ENCODE measurements around the gene MIER1.
A peak's percentile ranks its signal among the peaks of the same experiment; 100 is the strongest.
"Not testable (repeated sequence)": the region's sequence is repeated elsewhere in the genome, so short reads cannot be mapped to it uniquely, and the experiment has no call there.

Gene MIER1
- total RNA-seq: 29.4 to 139 (median 74.6) reads per million in 18 experiments

DNA sequence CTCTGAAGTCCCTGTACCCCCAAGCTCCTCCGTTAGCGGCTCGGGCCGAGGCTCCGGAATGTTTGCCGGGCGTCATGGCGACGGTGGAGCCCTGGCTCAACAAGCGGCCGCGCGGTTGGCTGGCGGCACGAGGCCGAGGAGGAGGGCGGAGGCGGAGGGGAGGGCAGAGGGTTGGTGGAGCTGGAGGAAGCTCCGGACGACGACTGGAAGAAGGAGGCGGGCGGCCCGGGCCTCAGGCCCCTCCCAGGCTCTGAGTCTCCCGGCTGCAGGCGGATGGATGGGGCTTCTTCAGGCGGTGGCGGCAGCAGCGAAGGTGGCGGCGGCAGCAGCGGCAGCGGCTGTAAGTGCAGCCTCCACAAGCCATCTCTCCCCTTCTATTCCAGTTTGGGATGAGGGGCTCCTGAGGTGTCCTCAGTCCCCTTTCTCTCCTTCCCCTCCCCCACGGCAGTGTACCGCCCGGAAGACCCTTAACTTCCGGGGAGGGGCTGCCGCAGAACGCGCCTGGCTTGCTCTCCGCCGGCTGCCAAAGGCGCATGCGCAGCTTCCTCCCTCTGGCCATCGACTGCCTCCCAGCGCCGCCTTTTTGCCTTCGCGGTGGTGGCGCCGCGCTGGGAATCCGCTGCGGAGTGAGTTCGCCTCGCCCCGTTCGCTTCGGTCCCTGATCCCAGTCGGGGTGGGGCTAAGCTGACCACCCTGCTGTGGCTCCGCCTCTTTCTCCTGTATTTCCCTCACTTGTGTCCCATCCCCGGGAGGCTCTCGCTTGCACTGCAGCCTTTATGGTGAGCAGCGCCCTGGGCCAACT is at the start of gene MIER1, which contains the start of gene DNAI4:
MIER1 (plus strand) TSS at position 235 of the 802 bp plus-strand sequence; CDS start at position 274, 39 bp downstream.
DNAI4 (minus strand) TSS at position 101 of the 802 bp plus-strand sequence; CDS start at position 76, 25 bp downstream.
- peak; percentile 97 to 98 for DNase-seq

DNA sequence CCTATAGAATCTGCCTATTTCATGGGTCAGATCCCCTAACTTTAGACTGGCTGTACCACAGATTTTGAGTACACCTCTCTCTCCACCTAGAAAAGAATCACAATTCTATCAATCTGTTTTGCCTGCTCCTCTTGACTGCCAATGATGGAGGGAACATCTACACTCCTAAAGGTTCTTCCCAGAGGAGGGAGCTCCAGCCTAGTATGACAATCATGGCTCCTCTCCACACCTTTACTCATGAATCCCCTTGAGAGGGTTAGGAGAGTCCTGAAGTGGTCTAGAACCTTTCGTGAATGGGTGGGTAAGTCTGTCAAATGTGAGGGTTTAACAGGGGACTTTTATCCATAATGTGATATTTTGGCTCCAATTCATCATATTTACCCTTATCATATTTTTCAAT is 48.1 kb upstream of the MIER1 start:
- DNase-seq: no peak

DNA sequence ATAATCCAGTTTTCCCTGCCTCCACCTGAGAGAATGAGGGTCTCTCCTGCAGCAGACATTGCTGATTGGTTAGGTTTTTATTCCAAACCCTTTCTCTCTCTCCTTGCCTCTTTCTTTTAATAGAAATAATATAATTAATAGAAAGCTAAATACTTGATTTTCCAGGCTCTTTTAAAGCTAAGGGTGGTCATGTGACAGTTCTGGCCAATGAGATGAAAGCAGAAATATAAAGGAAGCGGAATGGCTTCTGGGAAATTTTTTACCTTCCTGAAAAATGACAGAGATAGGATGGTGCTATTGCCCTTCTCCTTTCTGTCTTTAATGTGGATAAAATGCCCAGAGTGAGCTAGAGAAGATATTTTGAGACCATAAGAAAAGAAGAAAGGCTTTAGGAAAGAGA is 35.8 kb upstream of the MIER1 start:
- no peak for DNase-seq

DNA sequence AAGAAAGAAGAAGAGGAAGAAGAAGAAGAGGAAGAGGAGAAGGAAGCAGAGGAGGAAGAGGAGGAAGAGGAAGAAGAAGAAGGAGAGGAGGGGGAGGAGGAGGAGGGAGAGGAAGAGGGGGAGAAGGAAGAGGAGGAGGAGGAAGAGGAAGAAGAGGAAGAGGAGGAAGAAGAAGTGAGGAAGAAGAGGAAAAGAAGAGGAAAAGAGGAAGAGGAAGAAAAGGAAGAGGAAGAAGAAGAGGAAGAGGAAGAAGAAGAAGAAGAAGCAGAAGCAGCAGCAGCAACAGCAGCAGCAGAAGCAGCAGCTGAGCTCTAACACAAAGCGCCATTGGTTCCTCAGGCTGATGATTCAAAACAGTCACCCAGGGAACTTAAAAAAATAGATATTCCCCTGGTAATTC is 34.2 kb upstream of the MIER1 start:
- DNase-seq: peak; percentile 18 to 19

DNA sequence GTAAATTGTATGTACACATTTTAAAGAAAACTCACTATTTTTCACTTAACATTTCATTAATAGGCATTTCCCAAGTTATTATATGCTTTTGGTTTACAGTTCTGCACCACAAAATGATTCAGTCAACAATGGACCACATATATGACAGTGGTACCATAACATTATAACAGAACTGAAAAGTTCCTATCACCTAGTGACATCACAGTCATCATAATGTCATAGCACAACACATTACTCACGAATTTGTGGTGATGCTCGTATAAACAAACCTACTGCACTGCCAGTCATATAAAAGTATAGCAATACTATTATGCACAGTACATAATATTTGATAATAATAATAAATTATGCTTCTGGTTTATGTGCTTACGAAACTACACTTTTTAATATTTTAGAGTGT is 31.1 kb upstream of the MIER1 start:
- DNase-seq: no peak

DNA sequence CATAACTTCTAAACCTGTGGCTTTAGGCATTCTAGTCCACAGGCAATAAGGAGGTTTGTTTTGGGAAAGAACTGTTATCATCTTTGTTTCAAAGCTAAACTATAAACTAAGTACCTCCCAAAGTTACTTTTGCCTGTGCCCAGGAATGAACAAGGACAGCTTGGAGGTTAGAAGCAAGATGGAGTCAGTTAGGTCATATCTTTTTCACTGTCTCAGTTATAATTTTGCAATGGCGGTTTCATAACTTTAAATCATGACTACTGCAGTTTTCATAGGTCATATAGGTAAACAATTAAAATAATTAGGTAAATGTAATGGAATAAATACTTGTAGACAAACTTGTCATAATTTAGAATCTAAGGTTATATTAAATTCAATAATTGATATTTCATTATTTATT is 9.6 kb upstream of the MIER1 start:
- not testable (repeated sequence) for DNase-seq

DNA sequence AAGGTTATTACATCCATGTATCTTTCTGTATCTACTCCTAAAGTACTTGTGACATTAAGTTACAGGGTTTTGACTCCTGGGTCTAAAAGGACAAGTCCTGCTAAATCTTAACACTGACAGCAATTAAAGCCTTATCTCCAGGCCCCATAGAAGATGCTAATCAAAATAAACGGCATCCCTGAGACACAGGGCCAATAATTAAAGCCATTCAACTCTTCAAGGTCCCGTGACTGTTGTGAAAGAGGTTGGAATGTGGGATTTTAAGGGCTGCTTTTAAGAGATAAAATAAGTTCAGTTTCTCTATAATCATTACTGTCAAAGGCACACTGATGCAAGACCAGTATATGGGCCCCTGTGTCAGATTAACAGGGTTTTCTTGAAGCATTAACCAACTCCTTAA is 8.5 kb upstream of the MIER1 start:
- no peak for DNase-seq

DNA sequence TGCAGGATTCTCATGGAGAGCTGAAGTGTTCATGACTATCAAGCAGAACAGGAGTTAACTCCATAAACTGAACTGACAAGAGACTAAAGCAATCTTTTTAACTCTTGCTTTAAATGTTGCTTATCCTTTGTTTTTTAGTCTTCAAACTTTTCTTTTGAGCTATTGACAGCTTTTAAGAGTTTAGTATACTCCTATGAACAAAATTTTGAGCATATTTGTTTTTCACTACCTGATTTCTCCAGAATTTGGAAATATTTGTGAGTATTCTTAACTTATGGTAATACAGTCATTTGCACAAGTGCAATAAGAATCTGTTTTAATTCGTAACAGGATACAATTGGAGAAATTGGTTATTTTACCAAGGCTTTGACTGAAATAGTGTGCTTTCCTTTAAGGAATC is 7.3 kb upstream of the MIER1 start:
- no peak for DNase-seq

DNA sequence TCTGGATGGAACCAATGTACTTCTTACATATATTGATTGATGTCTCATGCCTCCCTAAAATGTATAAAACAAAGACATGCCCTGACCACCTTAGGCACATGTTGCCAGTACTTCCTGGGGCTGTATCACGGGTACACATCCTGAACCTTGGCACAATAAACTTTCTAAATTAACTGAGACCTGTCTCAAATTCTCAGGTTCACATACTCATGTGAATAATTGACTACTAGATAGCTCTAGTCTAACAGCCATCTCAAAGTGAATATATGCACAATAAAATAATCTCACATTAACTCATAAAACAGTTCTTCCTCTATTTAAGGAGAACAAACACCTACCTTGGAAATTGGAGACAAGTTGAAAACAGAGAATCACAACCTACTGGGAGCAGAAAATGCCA is 5.7 kb upstream of the MIER1 start:
- no peak for DNase-seq

DNA sequence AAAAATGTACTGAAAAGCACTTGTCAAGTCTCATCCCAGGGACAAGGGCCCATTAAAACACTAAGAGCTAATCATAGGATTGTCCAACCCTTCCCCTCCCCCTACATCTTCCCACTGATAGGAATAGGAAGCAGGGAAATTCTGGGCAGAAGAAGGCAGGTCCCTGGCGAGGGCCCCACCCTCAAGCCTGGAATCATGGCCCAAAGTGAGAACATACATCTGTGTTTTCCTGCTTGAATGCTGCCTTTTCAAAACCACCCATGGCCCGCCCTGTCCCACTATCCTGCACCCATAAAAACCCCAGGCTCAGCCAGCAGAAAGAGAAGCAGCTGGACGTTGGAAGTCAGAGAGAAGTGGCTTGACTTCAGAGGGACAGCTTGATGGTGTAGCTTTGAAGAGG is 5.0 kb upstream of the MIER1 start:
- no peak for DNase-seq

DNA sequence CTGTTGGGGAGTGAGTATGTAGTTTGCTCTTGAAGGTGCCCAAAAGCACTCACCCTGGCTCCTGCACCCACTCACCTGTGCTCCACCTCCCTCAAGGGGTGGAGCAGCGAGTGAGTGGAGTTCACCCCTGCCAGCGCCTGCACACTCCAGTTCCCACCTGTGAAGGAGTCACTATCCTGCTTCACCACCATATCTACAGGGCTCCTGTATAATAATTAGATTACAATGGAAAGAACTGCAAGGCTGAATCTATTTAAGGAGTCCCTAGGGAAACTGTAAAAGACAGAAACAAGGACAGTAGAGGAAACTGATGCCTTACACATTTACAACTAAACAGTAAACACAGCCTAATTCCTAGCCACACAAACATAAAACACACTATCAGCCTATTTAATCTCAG is 4.2 kb upstream of the MIER1 start:
- no peak for DNase-seq

DNA sequence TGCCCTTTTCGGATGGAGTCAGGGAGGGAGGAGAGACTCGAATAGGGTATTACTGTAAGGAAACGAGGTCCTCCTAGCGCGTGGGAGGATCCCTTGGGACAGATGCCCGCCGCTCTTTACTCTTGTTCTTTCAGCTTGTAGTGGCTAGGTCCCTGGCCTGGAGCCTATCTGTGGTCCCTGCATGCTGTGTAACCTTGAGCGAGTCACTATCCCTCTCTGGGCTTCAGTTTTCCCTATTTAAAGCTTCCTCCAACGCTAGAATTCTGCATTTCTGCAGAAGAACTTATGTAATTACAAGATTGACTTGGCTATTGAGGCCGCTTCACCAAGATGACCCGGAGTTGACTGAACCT is 744 bp downstream of the MIER1 start:
- DNase-seq: no peak

DNA sequence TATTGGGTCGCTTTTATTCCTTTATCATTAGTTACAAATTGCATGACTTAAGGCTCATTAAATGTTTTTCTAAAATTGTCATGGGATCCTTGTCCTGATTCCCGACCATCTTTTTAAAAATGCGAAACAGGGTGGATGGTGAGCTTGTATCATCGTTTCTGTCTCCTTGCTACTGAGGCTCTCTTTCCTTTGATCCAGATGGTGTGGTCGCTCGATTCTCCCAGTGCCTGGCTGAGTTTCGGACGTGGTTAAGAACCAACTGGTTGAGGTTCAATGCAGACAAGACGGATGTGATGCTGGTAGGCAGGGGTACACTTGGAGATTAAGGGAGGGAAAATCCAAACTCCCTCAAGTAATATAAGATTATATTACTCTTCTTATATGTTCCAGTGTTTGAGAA is 1.2 kb downstream of the MIER1 start:
- no peak for DNase-seq

DNA sequence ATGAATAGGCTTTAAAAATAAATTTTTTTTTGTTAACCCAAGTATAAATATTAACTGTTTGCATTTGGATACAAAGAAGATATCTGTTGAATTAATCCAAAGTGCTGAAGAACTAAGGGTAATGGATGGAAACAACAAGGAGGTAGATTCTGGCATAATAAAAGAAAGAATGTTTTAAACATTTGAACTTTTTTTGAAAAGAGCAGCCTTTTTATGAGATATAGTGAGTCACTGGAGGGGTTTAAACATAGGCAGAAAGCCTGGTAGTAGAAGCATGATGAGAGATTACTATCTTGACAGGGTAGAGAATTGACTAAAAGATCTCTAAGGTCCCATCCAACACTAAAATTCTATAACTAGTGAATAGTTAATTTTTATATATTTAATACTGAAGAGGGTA is 2.7 kb downstream of the MIER1 start:
- no peak for DNase-seq

DNA sequence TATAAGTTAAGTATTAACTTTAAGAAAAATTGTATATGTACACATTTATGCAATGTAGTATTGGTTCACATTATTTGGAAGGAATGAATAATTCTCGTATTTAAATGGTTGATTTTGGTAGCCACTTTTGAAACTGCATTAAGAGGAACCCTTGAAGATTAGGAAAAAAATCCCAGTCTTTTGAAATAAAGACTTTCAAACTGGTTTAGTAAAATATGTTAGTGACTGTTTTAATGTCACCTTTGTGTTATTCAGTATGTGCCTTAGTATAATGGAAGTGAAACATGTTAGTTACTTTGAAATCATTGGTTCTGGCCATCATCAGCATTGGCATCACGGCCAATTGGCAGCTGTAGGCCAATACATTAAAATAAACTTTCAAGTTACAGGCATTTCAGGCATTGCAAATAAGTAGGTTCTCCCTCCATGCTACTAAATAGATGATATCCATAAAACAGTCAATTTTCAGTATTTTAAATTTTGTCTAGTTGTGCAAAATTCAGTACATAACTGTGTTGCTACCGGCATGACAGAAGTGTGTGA is 4.4 kb downstream of the MIER1 start:
- peak in 1 of 2 donors; percentile 43 for DNase-seq

DNA sequence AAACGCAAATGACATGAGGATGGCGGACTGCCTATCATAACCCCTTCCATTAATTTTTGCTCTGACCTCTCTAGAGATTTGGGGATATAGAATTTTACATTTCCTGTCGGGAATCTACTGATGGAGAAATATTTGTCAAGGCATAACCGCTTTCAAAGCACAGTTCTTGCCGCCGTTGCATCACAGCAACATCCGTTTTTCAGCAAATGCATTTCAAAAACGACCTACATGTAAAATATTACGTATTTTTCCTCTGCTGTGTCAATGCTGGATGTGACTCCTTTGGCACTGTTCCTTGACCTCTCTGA is 4.9 kb downstream of the MIER1 start:
- no peak for DNase-seq

DNA sequence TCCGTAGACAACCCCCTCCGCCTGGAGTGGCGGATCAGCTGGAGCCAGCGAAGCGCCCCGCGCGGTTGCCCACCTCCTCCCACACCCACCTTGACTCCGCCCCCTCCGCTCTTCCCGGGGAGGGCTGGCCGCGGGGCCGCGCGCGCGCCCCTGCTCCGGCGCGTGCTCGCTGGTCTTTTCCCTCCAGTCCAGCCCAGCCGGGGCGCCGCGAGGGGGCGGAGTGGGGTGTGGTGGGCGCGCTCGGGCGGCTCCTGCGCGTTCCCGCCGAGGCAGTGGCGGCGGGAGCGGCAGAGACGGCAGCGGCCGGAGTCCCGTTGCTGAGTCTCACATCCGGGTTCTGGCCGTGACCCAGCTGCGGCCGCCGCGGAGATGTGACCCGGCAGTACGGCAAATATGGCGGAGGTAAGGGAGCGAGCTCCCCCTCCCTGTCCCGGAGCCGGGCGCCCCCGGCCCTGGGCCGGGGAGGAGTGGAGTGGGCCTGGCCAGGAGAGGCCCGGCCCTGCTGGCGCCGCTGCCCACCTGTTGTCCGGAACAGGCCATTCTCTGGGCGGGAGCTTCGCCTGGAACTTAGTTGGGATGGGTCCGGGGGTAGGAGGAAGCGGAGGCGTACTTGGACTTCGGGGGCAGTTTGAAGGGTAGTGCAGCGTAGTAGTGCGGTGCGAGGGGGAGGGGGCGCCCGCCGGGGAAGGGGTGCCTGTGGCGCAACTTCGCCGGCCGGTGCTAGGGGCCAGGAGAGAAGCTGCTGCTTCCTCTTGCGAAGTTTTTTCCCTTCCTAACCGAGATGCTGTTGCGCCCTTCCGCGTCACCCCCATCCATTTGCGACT is 5.4 kb downstream of the MIER1 start:
- DNase-seq: peak; percentile 93 to 94

DNA sequence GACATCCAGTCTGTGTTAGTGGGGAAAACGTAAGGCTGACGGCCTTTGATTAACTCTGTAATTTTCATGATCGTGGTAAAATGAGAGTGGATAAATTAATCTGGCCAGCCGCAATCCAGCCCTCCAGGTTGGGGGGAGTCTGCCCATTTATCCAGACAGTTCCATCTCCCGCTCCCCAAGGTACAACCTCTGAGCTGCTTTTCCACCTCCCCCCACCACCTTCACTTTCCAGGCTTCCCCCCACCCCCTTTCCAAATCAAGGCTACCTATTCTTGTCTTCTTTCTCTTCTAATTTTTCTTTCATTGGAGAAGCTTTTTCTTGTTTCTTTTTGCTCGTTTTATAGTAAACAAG is 6.0 kb downstream of the MIER1 start:
- no peak for DNase-seq

DNA sequence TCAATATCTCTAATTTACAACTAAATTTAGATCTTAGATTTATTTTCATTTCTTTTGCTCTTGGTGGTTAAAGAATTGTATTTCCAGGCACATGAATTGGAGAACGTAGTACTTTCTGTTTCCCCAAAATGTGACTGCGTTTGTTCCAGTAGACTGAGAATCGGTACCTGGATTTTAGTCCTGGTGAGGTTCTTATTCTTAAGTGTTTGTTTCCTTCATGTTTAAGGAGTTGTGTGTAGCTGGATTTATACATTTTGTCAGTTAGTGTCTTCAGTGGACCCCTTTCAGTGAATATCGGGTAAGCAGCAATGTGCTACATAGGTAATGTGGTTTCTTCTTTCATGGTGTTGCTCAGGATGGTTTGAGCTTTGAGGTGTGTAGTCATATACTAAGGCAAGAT is 6.8 kb downstream of the MIER1 start:
- DNase-seq: no peak

DNA sequence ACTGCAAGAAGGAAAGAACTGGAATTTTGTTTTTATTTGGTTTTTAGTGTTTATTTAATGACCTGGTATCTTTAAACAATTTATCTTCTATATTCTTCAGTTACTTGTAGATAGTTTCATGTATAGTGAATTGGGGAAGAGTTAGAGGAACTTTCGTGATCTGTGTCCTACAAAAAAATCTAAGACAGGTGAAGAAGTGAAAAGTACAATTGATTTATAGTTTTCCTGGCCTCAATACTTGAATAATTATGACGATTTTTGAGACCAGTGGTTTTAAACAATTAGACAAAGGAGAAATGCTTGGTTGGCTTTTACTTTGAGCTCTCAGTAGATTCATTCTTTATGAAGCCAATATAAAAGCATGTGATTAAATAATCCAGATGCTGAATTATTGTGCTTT is 7.5 kb downstream of the MIER1 start:
- DNase-seq: no peak

DNA sequence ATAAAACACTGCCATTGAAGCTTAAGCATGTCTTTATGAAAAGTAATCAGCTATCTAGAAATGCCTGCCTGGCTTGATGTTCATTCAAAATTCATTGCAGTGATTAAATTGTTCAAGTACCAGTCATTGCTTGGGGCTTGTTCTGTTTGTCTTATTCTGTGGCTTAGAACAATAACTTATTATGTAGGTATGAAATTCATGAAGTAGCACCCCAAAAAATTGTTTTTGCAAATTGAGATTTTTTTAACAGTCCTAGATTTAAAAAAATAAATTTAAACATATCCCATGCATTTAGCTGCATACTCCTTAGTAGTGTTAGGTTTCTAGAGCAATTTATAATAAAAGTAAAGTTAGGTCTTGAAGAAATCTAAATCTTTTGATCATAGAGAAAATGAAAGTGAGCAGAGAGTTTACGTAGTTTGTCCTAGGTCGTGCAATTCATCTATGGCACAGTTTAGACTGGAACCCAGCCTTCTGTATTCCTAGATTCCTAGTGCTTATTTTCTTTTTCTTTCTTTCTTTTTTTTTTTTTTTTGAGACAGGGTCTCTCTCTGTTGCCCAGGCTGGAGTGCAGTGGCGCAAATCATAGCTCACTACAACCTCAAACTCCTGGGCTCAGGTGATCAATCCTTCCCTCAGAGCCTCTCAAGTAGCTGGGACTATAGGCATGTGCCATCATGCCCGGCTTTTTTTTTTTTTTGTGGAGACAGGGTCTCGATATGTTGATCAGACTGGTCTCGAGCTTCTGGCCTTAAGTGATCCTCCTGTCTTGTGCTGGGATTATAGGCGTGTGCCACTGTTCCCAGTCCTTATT is 9.3 kb downstream of the MIER1 start:
- DNase-seq: no peak

DNA sequence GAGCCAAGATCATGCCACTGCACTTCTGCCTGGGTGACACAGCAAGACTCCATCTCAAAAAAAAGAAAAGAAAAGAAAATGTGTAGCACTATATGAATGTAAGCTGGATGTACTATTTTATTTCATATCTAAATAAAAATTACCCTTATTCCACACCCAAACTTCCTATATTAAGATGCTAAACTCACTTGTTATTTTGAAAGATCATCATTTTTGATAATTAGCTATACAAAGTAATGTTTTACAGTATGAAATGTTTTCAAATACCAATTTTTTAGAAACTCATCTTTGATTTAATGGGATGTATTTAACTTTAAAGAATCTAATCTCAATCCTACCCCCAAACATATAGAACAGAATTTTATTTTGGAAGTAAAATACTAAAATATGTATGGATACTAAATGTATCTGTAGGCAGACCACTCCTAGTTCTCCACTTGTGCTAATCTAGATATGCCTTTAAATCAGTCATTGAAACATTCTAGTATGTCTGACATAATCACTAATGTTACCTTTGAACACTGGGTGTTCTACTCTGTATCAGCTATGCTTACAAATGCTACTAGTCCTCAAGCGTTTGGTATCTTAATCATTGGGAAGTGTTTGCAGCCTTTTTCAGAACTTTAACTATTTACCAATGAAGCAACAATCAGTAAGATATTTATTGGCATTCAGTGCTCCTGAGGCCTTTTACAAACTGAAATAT is 12.9 kb downstream of the MIER1 start:
- no peak for DNase-seq

Data from inflammatory macrophage (primary cell).